ENCODE measurements around the gene SIL1. TPM values are rescaled to one million over a fixed set of nuclear protein-coding genes. Genes with fewer than 3 reads are reported as not detected.
"Not testable (repeated sequence)": the region's sequence is repeated elsewhere in the genome, so short reads cannot be mapped to it uniquely, and the experiment has no call there.

SIL1 gene
- total and polyA plus RNA-seq, 2 of the 4 experiments (the other 2 are of a cell fraction): 56.1 to 66.0 TPM

- H3K9ac ChIP-seq (ENCODE audit: low read depth, low read length); H2AFZ ChIP-seq (replicated peaks; ENCODE audit: low read length, poor library complexity); H4K91ac ChIP-seq (ENCODE audit: insufficient read depth, low read depth, low read length); H3K27ac ChIP-seq (ENCODE audit: insufficient read depth, low read length); ATAC-seq (ENCODE audit: low read depth); H3K4me3 ChIP-seq (ENCODE audit: insufficient read depth, low read depth, low read length); H4K20me1 ChIP-seq (ENCODE audit: insufficient read depth, low read length); H3K4ac ChIP-seq (ENCODE audit: low read depth, low read length); H4K8ac ChIP-seq (ENCODE audit: low read depth in 2 of 2, low read length in 2 of 2); DNase-seq; CTCF ChIA-PET; H3K9me3 ChIP-seq (ENCODE audit: control insufficient read depth, insufficient read depth, low read length); H3K23ac ChIP-seq (ENCODE audit: low read depth, low read length); H3K27me3 ChIP-seq (ENCODE audit: control insufficient read depth, insufficient read depth, low read length); dilution Hi-C loops (cut with HindIII; ENCODE audit: low sequenced_read_pairs, unreplicated experiment); H3K18ac ChIP-seq (ENCODE audit: low read depth, low read length); H3K4me1 ChIP-seq (ENCODE audit: control insufficient read depth, insufficient read depth, low read length); BruUV-seq (replicated peaks); POLR2A ChIA-PET (ENCODE audit: unreplicated experiment); H2AK5ac ChIP-seq (ENCODE audit: low read depth, low read length); H4K5ac ChIP-seq (ENCODE audit: low read depth, low read length); H3K14ac ChIP-seq (replicated peaks; ENCODE audit: low read depth, low read length); in situ Hi-C loops (cut with MboI; ENCODE audit: low sequenced_read_pairs); H2AK9ac ChIP-seq (replicated peaks; ENCODE audit: low read depth, low read length, poor library complexity); H2BK120ac ChIP-seq (ENCODE audit: low read depth, low read length); H2BK20ac ChIP-seq (ENCODE audit: low read depth, low read length); H2BK5ac ChIP-seq (ENCODE audit: low read depth, low read length, poor library complexity, severe bottlenecking); H2BK15ac ChIP-seq (ENCODE audit: low read depth, low read length); H3K4me2 ChIP-seq (ENCODE audit: low read depth, low read length); H3K56ac ChIP-seq (ENCODE audit: extremely low read depth, insufficient read depth, low read length): not testable (repeated sequence)
- Histone ChIP-seq H3K9me1 (ENCODE audit: insufficient read depth, low read length) (peaks cover 16% of the 10 kb centered on the region), H3K79me1 (ENCODE audit: low read depth in 1 of 2, low read length in 2 of 2) (peaks cover 18 to 59% of the 10 kb centered on the region in 2 experiments), H3K36me3 (ENCODE audit: control insufficient read depth, insufficient read depth, low read length) (peaks cover 36% of the 10 kb centered on the region)
- WGBS, 2 experiments (ENCODE audit: extremely low coverage in 2 of 2, insufficient read length in 1 of 2): no CpG with 5 or more reads among the region's 2 CpGs
- intact Hi-C loops (cut with micrococcal nuclease): loop anchor here (5.0 kb wide), 1 partner anchor 341 kb away; no protein-coding TSS in a partner anchor
Observed at GRCh38 chr5:138921362-138921761, 276.8 kb downstream of the SIL1 start.
